Uterus (tissue), 4 donors: ENCODE results near the gene BMP10. TPM values are rescaled to one million over a fixed set of nuclear protein-coding genes. Genes with fewer than 3 reads are reported as not detected.

Experiments
- DNase-seq, 2 donors: peaks; one replicate each; pipeline ENCODE4 v3.0.0-alpha.2; 2019 to 2020
- H3K27ac ChIP-seq, 2 donors: fragments of 200-600 bp; sonication (generic); 1 replicate in 1 of 2; 2 replicates in 1 of 2; pipeline ENCODE4 v1.5.1; 2016 to 2018
- H3K27me3 ChIP-seq, 2 donors: fragments of 200-600 bp; sonication (generic); one replicate each; pipeline ENCODE4 v1.5.1; 2018 to 2019; ENCODE audit warnings: control low read depth in 1 of 2
- H3K36me3 ChIP-seq, 2 donors: fragments of 200-600 bp; sonication (generic); one replicate each; pipeline ENCODE4 v1.5.1; 2019; ENCODE audit warnings: control low read depth in 1 of 2
- H3K4me1 ChIP-seq, 2 donors: fragments of 200-600 bp; sonication (generic); one replicate each; pipeline ENCODE4 v1.5.1; 2018 to 2019; ENCODE audit warnings: control low read depth in 1 of 2
- H3K4me3 ChIP-seq, 2 donors: fragments of 200-600 bp; sonication (generic); 1 replicate in 1 of 2; 2 replicates in 1 of 2; pipeline ENCODE4 v1.5.1; 2018 to 2019; ENCODE audit warnings: mild to moderate bottlenecking in 1 of 2
- H3K9me3 ChIP-seq, 2 donors: fragments of 200-600 bp; sonication (generic); one replicate each; pipeline ENCODE4 v1.5.1; 2019; ENCODE audit warnings: control low read depth in 1 of 2
- CTCF ChIP-seq, 4 experiments: fragments of 200-600 bp in 2 of 4; fragments of 450-650 bp in 2 of 4; sonication (generic) in 2 of 4; IDR thresholded peaks; one replicate each; pipeline ENCODE4 v1.5.1; 2016 to 2019; ENCODE audit warnings: antibody characterized with exemption in 4 of 4, mild to moderate bottlenecking in 2 of 4, moderate library complexity in 1 of 4
- POLR2A ChIP-seq, 2 donors: fragments of 450-650 bp; IDR thresholded peaks; one replicate each; pipeline ENCODE4 v1.6.1; 2016; ENCODE audit warnings: antibody characterized with exemption in 2 of 2, mild to moderate bottlenecking in 1 of 2, moderate library complexity in 1 of 2
- intact Hi-C: fragments of 100-400 bp; cut with DNase I; formaldehyde crosslinking; loops from one replicate; pipeline ENCODE4 v1.15.1; 2023; ENCODE audit warnings: low total_unique reads
- total RNA-seq, 4 donors: library from RNA; depleted of rRNA in 3 of 4; stranded (reverse); fragments of >200 nt in 3 of 4; gene quantifications; one replicate each; pipeline versions ENCODE4 v1.1.0 to v1.2.4, GENCODE V29; 2014 to 2023
- donor health status: DM: yes; HTN: yes; CAD: no.

BMP10 gene
- total RNA-seq, 4 donors from 2014 or later: not detected

- Histone ChIP-seq H3K4me1 (no peaks in the 10 kb centered on the region), H3K4me3 (no peak overlapping the region), H3K36me3 (no peaks in the 10 kb centered on the region), H3K27ac (no peak overlapping the region), H3K27me3 (no peaks in the 10 kb centered on the region), H3K9me3 (no peaks in the 10 kb centered on the region)
- intact Hi-C loops: no loop called here
- TF ChIP-seq POLR2A (IDR thresholded peaks at IDR 0.05) (no peak), CTCF (IDR thresholded peaks at IDR 0.05) (no peak)
- DNase-seq: no peak
These were observed 11.1 kb downstream of the BMP10 start for GRCh38 chr2:68860111-68860510.

- H3K4me1 ChIP-seq: no peaks in the 10 kb centered on the region
- H3K36me3 ChIP-seq: no peaks in the 10 kb centered on the region
- no peak for DNase-seq
- H3K9me3 ChIP-seq: no peaks in the 10 kb centered on the region
- H3K27me3 ChIP-seq: no peaks in the 10 kb centered on the region
- H3K4me3 ChIP-seq: no peak overlapping the region
- no peak overlapping the region for H3K27ac ChIP-seq
- intact Hi-C loops: no loop called here
- TF ChIP-seq CTCF (IDR thresholded peaks at IDR 0.05): no peak
- no peak for TF ChIP-seq POLR2A (IDR thresholded peaks at IDR 0.05)
These were observed 13.2 kb downstream of the BMP10 start for GRCh38 chr2:68857855-68858456.

GRCh38 chr2:68857202-68857845 lies 13.9 kb downstream of the BMP10 start:
- Histone ChIP-seq H3K4me3 (no peak overlapping the region), H3K9me3 (no peaks in the 10 kb centered on the region), H3K36me3 (no peaks in the 10 kb centered on the region), H3K27me3 (no peaks in the 10 kb centered on the region), H3K4me1 (no peaks in the 10 kb centered on the region), H3K27ac (no peak overlapping the region)
- no peak for TF ChIP-seq CTCF (IDR thresholded peaks at IDR 0.05)
- TF ChIP-seq POLR2A (IDR thresholded peaks at IDR 0.05): no peak
- intact Hi-C loops: no loop called here
- DNase-seq: no peak

- Histone ChIP-seq H3K4me3 (no peak overlapping the region), H3K9me3 (no peaks in the 10 kb centered on the region), H3K27ac (no peak overlapping the region), H3K4me1 (no peaks in the 10 kb centered on the region), H3K36me3 (no peaks in the 10 kb centered on the region), H3K27me3 (no peaks in the 10 kb centered on the region)
- TF ChIP-seq POLR2A (IDR thresholded peaks at IDR 0.05) (no peak), CTCF (IDR thresholded peaks at IDR 0.05) (no peak)
- no peak for DNase-seq
- intact Hi-C loops: no loop called here
These were observed 15.6 kb downstream of the BMP10 start for GRCh38 chr2:68855550-68855949.

GRCh38 chr2:68854476-68854875 lies 16.7 kb downstream of the BMP10 start:
- Histone ChIP-seq H3K27me3 (no peaks in the 10 kb centered on the region), H3K4me1 (no peaks in the 10 kb centered on the region), H3K4me3 (no peak overlapping the region), H3K36me3 (no peaks in the 10 kb centered on the region), H3K27ac (no peak overlapping the region), H3K9me3 (no peaks in the 10 kb centered on the region)
- TF ChIP-seq POLR2A (IDR thresholded peaks at IDR 0.05) (no peak), CTCF (IDR thresholded peaks at IDR 0.05) (no peak)
- DNase-seq: no peak
- intact Hi-C loops: no loop called here
